Measurements from ENCODE around the gene SIRPG. TPM values are rescaled to one million over a fixed set of nuclear protein-coding genes. Genes with fewer than 3 reads are reported as not detected.
A peak's percentile ranks its signal among the peaks of the same experiment; 100 is the strongest.

SIRPG gene
- polyA plus RNA-seq, 3 donors = 0.15 to 0.52 (median 0.51) TPM

DNA sequence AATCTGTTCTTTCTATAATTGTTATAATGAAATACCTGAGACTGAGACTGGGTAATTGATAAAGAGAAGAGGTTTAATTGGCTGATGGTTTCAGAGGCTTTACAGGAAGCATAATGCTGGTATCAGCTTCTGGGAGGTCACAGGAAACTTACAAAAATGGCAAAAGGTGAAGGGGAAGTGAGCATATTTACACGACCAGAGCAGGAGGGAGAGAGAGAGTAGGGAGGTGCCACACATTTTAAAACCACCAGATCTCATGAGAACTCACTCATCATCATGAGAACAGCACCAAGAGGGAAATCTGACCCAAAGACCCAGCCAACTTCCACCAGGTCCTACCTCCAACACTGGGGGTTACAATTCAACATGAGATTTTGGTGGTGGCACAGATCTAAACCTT, 35.1 kb downstream of the SIRPG start:
- peaks cover 0 to 2% (median 0%) of the 10 kb centered on the region in 7 donors for H3K9me3 Mint-ChIP-seq
- no peaks in the 10 kb centered on the region for H3K27me3 Mint-ChIP-seq (ENCODE audit: low read depth in 3 of 3)
- H3K9me3 ChIP-seq (replicated peaks in 1 of 2; ENCODE audit: control insufficient read depth in 1 of 2, insufficient read depth in 1 of 2, low read length in 2 of 2) = no peaks in the 10 kb centered on the region
- TF ChIP-seq, protein P1, sequence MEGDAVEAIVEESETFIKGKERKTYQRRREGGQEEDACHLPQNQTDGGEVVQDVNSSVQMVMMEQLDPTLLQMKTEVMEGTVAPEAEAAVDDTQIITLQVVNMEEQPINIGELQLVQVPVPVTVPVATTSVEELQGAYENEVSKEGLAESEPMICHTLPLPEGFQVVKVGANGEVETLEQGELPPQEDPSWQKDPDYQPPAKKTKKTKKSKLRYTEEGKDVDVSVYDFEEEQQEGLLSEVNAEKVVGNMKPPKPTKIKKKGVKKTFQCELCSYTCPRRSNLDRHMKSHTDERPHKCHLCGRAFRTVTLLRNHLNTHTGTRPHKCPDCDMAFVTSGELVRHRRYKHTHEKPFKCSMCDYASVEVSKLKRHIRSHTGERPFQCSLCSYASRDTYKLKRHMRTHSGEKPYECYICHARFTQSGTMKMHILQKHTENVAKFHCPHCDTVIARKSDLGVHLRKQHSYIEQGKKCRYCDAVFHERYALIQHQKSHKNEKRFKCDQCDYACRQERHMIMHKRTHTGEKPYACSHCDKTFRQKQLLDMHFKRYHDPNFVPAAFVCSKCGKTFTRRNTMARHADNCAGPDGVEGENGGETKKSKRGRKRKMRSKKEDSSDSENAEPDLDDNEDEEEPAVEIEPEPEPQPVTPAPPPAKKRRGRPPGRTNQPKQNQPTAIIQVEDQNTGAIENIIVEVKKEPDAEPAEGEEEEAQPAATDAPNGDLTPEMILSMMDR (IDR thresholded peaks at IDR 0.05) = no peak
- no peak overlapping the region for H2AFZ ChIP-seq (ENCODE audit: insufficient read depth, low read depth, low read length, poor library complexity, severe bottlenecking)
- WGBS (ENCODE audit: insufficient coverage) = no CpG with 5 or more reads among the region's 1 CpG
- H3K4me2 ChIP-seq (replicated peaks; ENCODE audit: extremely low read depth, low read length, poor library complexity, severe bottlenecking) = peak overlapping the region; percentile 7
- peaks cover 80 to 92% of the 10 kb centered on the region in 2 donors for H3K4me1 ChIP-seq (ENCODE audit: control insufficient read depth in 1 of 2, insufficient read depth in 2 of 2, low read length in 2 of 2)
- H3K36me3 ChIP-seq (replicated peaks in 1 of 2; ENCODE audit: control insufficient read depth in 1 of 2, insufficient read depth in 2 of 2, low read length in 2 of 2) = no peaks in the 10 kb centered on the region
- no peak overlapping the region for H3K9ac ChIP-seq (ENCODE audit: insufficient read depth, low read length, poor library complexity, severe bottlenecking)
- H3K27me3 ChIP-seq (ENCODE audit: control insufficient read depth in 2 of 2, insufficient read depth in 2 of 2, low read length in 2 of 2) = no peaks in the 10 kb centered on the region
- H4K20me1 ChIP-seq (ENCODE audit: insufficient read depth, low read length) = no peaks in the 10 kb centered on the region
- intact Hi-C loops (cut with micrococcal nuclease) = loop anchor here in 1 of 2 donors (5.0 kb wide), 1 partner anchor 55 kb away; no protein-coding TSS in a partner anchor
- peaks cover 0 to 9% of the 10 kb centered on the region in 2 donors for H3K36me3 Mint-ChIP-seq
- H3K79me2 ChIP-seq (ENCODE audit: insufficient read depth, low read length) = peaks cover 29% of the 10 kb centered on the region
- H3K4me3 Mint-ChIP-seq = peak overlapping the region in 1 of 2 donors; percentile 31
- H3K4me3 ChIP-seq (replicated peaks in 1 of 3; ENCODE audit: low read depth in 2 of 3, low read length in 3 of 3) = peak overlapping the region in 1 of 3 experiments; percentile 10
- H3K4me1 Mint-ChIP-seq = peaks cover 89% of the 10 kb centered on the region
- peak; percentile 40 to 53 (median 51) for DNase-seq
- H3K27ac ChIP-seq (ENCODE audit: low read depth in 1 of 2, low read length in 2 of 2) = peak overlapping the region in 1 of 2 donors; percentile 80
- H3K27ac Mint-ChIP-seq = peak overlapping the region; percentile 82 to 95 (median 92)

- H3K9me3 ChIP-seq (replicated peaks in 1 of 2; ENCODE audit: control insufficient read depth in 1 of 2, insufficient read depth in 1 of 2, low read length in 2 of 2) = no peaks in the 10 kb centered on the region
- peaks cover under 1% of the 10 kb centered on the region for H4K20me1 ChIP-seq (ENCODE audit: insufficient read depth, low read length)
- no peaks in the 10 kb centered on the region for H3K27me3 Mint-ChIP-seq (ENCODE audit: low read depth in 3 of 3)
- H3K4me3 ChIP-seq (replicated peaks in 1 of 3; ENCODE audit: low read depth in 2 of 3, low read length in 3 of 3) = no peak overlapping the region
- TF ChIP-seq, protein P1 (IDR thresholded peaks at IDR 0.05) = no peak
- peaks cover 0 to under 1% (median 0%) of the 10 kb centered on the region in 7 donors for H3K9me3 Mint-ChIP-seq
- H3K4me3 Mint-ChIP-seq = no peak overlapping the region
- no peaks in the 10 kb centered on the region for H3K36me3 ChIP-seq (replicated peaks in 1 of 2; ENCODE audit: control insufficient read depth in 1 of 2, insufficient read depth in 2 of 2, low read length in 2 of 2)
- no peak overlapping the region for H2AFZ ChIP-seq (ENCODE audit: insufficient read depth, low read depth, low read length, poor library complexity, severe bottlenecking)
- H3K9ac ChIP-seq (ENCODE audit: insufficient read depth, low read length, poor library complexity, severe bottlenecking) = no peak overlapping the region
- H3K4me1 Mint-ChIP-seq = peaks cover 89% of the 10 kb centered on the region
- peak overlapping the region in 3 of 7 donors; percentile 92 to 98 (median 97) for H3K27ac Mint-ChIP-seq
- peaks cover 3 to 14% of the 10 kb centered on the region in 2 donors for H3K36me3 Mint-ChIP-seq
- H3K27ac ChIP-seq (ENCODE audit: low read depth in 1 of 2, low read length in 2 of 2) = peak overlapping the region in 1 of 2 donors; percentile 91
- no peaks in the 10 kb centered on the region for H3K27me3 ChIP-seq (ENCODE audit: control insufficient read depth in 2 of 2, insufficient read depth in 2 of 2, low read length in 2 of 2)
- intact Hi-C loops (cut with micrococcal nuclease) = loop anchor here in 1 of 2 donors (5.0 kb wide), 1 partner anchor 54 kb away; no protein-coding TSS in a partner anchor
- no peak overlapping the region for H3K4me2 ChIP-seq (replicated peaks; ENCODE audit: extremely low read depth, low read length, poor library complexity, severe bottlenecking)
- DNase-seq = no peak
- H3K4me1 ChIP-seq (ENCODE audit: control insufficient read depth in 1 of 2, insufficient read depth in 2 of 2, low read length in 2 of 2) = peaks cover 78 to 92% of the 10 kb centered on the region in 2 donors
- WGBS (ENCODE audit: insufficient coverage) = no CpG with 5 or more reads among the region's 1 CpG
- peaks cover 41% of the 10 kb centered on the region for H3K79me2 ChIP-seq (ENCODE audit: insufficient read depth, low read length)
Measured at GRCh38 chr20:1621316-1621715, 36.3 kb downstream of the SIRPG start.
